Endodermal cell (in vitro differentiated cells): ENCODE measurements around the gene OR1L1. TPM values are rescaled to one million over a fixed set of nuclear protein-coding genes. Genes with fewer than 3 reads are reported as not detected.

Experiments used
- DNase-seq: peaks from one replicate; pipeline ENCODE4 v3.0.0-alpha.2; 2017
- H3K27ac ChIP-seq: 2 replicates; pipeline ENCODE4 v1.5.1; 2013; ENCODE audit warnings: mild to moderate bottlenecking, low read depth, low read length, moderate library complexity
- H3K27me3 ChIP-seq: 2 replicates; pipeline ENCODE4 v1.6.1; 2013; ENCODE audit warnings: mild to moderate bottlenecking, low read length, moderate library complexity; ENCODE audit not compliant: insufficient read depth, control insufficient read depth, poor library complexity, severe bottlenecking
- H3K36me3 ChIP-seq: 2 replicates; pipeline ENCODE4 v1.7.0; 2013; ENCODE audit warnings: mild to moderate bottlenecking, low read length, moderate library complexity; ENCODE audit not compliant: control insufficient read depth, insufficient read depth
- H3K4me1 ChIP-seq: one replicate; pipeline ENCODE4 v1.7.0; 2013; ENCODE audit warnings: low read length; ENCODE audit not compliant: control insufficient read depth, insufficient read depth
- H3K4me3 ChIP-seq: 2 replicates; pipeline ENCODE4 v1.5.1; 2013; ENCODE audit warnings: mild to moderate bottlenecking, low read length, moderate library complexity
- H3K9ac ChIP-seq: 2 replicates; pipeline ENCODE4 v1.6.1; 2013; ENCODE audit warnings: mild to moderate bottlenecking, low read length, moderate library complexity; ENCODE audit not compliant: poor library complexity, severe bottlenecking; ENCODE audit errors: extremely low read depth
- H3K9me3 ChIP-seq: 2 replicates; pipeline ENCODE4 v1.6.1; 2013; ENCODE audit warnings: mild to moderate bottlenecking, low read length, moderate library complexity; ENCODE audit not compliant: control insufficient read depth
- H3K27ac Mint-ChIP-seq: 2 replicates; pipeline ENCODE4 v1.8.0; 2020; ENCODE audit warnings: mixed read lengths
- H3K27me3 Mint-ChIP-seq: 2 replicates; pipeline ENCODE4 v1.8.0; 2021; ENCODE audit warnings: mild to moderate bottlenecking, mixed read lengths; ENCODE audit not compliant: insufficient read depth
- H3K36me3 Mint-ChIP-seq: 2 replicates; pipeline ENCODE4 v1.8.0; 2020; ENCODE audit warnings: low read depth, mixed read lengths
- H3K4me1 Mint-ChIP-seq: 2 replicates; pipeline ENCODE4 v1.8.0; 2020; ENCODE audit warnings: mixed read lengths
- H3K4me3 Mint-ChIP-seq: 2 replicates; pipeline ENCODE4 v1.8.0; 2020; ENCODE audit warnings: mild to moderate bottlenecking, moderate library complexity, mixed read lengths
- H3K9me3 Mint-ChIP-seq: 2 replicates; pipeline ENCODE4 v1.8.0; 2020; ENCODE audit warnings: mild to moderate bottlenecking, mixed read lengths
- WGBS, 2 experiments: methylation state at CpG; one replicate each; pipeline versions ENCODE4 v1.1.5 to v1.1.7; 2013; ENCODE audit warnings: missing lambda C conversion rate in 2 of 2, mixed read lengths in 1 of 2; ENCODE audit not compliant: insufficient coverage in 1 of 2, insufficient read length in 1 of 2; 5-methylcytosine and 5-hydroxymethylcytosine counted together
- total RNA-seq, 2 donors: library from RNA; stranded (reverse); fragmentation: NEBNext Ultra II Directional in 1 of 2; extraction: Animal tissue kit (Norgen Biotek cat#: 25700) in 1 of 2; gene quantifications; 2 replicates in 1 of 2; 3 replicates in 1 of 2; pipeline ENCODE4 v1.2.1, GENCODE V29; 2021
- TF ChIP-seq, protein P1 (sequence below): fragments of 200-600 bp; sonication (generic); conservative IDR thresholded peaks from 2 replicates; pipeline ENCODE4 v1.5.0; 2021; ENCODE audit warnings: antibody characterized with exemption, mild to moderate bottlenecking

The OR1L1 gene
- total RNA-seq, 2 donors from 2014 or later: not detected

DNA sequence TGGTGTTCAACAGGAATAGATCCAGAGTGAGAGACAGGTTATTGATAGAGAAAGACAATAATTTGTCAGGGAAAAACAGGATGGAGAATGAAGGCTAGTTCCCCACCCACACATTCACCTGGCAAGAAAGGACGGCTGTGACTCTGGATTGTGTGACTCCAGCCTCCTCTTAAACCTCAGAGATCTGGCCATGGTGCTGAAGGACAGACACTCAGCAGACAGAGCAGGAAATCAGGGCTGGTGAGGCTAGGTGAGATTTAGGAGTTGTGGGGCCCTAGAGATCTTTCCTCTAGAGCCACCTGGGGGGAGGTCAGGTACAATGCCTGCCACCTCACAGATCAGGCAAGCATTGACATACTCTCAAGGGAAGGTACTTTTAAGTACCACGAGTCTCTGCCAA, 19.3 kb upstream of the OR1L1 start:
- Mint-ChIP-seq H3K27ac (no peak overlapping the region), H3K36me3 (no peaks in the 10 kb centered on the region), H3K4me3 (no peak overlapping the region), H3K27me3 (no peaks in the 10 kb centered on the region), H3K4me1 (no peaks in the 10 kb centered on the region), H3K9me3 (peaks cover 79% of the 10 kb centered on the region)
- TF ChIP-seq, protein P1, sequence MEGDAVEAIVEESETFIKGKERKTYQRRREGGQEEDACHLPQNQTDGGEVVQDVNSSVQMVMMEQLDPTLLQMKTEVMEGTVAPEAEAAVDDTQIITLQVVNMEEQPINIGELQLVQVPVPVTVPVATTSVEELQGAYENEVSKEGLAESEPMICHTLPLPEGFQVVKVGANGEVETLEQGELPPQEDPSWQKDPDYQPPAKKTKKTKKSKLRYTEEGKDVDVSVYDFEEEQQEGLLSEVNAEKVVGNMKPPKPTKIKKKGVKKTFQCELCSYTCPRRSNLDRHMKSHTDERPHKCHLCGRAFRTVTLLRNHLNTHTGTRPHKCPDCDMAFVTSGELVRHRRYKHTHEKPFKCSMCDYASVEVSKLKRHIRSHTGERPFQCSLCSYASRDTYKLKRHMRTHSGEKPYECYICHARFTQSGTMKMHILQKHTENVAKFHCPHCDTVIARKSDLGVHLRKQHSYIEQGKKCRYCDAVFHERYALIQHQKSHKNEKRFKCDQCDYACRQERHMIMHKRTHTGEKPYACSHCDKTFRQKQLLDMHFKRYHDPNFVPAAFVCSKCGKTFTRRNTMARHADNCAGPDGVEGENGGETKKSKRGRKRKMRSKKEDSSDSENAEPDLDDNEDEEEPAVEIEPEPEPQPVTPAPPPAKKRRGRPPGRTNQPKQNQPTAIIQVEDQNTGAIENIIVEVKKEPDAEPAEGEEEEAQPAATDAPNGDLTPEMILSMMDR: no peak
- H3K27ac ChIP-seq: no peak overlapping the region
- peak; percentile 67 for DNase-seq
- WGBS, 2 experiments: 53% methylated on average over 2 of the region's 2 CpGs; no CpG with 5 or more reads in 1 of the 2 experiments
- no peaks in the 10 kb centered on the region for H3K4me1 ChIP-seq
- H3K4me3 ChIP-seq: no peak overlapping the region
- H3K9ac ChIP-seq: no peak overlapping the region
- H3K36me3 ChIP-seq: no peaks in the 10 kb centered on the region
- H3K27me3 ChIP-seq: no peaks in the 10 kb centered on the region
- peaks cover 62% of the 10 kb centered on the region for H3K9me3 ChIP-seq

DNA sequence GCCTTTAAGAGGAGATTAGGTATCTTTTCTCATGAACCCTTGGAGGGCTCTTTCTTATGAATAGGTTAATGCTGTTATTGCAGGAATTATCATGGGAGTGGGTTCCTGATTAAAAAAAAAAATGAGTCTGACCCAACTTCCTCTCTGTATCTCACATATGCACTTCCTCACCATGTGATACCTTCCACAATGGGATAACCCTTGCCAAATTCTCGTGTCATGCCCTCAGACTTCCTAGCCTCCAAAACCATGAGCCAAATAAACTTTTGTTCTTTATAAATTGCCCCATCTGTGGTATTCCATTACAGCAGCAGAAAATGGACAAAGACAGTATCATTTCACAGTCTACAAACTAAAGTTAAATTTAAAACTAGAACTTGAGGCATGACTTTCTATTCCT, 5.1 kb upstream of the OR1L1 start:
- Mint-ChIP-seq H3K9me3 (peaks cover 62% of the 10 kb centered on the region), H3K4me1 (no peaks in the 10 kb centered on the region)

DNA sequence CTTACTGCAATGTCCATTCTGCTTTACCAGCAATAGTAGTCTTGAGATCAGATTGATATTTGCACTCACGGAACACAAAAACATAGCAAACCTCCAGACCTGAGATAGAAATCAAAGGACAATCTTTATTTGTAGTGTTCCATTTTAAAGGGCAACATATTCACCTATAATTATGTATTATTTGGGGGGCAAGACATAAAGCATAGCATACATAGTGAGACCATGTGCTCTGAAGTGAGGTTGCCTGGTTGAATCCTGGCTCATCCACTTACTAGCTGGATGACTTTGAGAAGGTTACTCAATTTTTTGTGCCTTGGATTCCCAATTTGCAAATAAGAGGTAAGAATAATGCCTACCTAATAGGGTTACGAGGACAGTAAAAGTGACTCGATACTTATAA, 4.0 kb upstream of the OR1L1 start, which contains the start of gene OR1B1:
TSS of gene OR1B1 (minus strand) at position 101 of the 400 bp plus-strand sequence.
- peaks cover 71% of the 10 kb centered on the region for H3K9me3 Mint-ChIP-seq
- TF ChIP-seq, protein P1: no peak

More for the DNA sequence above, 5.1 kb upstream of the OR1L1 start:
- TF ChIP-seq, protein P1: no peak
- DNase-seq: no peak
- Histone ChIP-seq H3K27me3 (no peaks in the 10 kb centered on the region), H3K27ac (no peak overlapping the region), H3K4me3 (no peak overlapping the region), H3K9me3 (peaks cover 24% of the 10 kb centered on the region), H3K4me1 (no peaks in the 10 kb centered on the region), H3K9ac (no peak overlapping the region), H3K36me3 (no peaks in the 10 kb centered on the region)
- Mint-ChIP-seq H3K4me3 (no peak overlapping the region), H3K27ac (no peak overlapping the region), H3K36me3 (no peaks in the 10 kb centered on the region), H3K27me3 (no peaks in the 10 kb centered on the region)
- 48 to 50% methylated on average over 1 of the region's 1 CpG for WGBS, 2 experiments

More for the DNA sequence above, 4.0 kb upstream of the OR1L1 start, which contains the start of gene OR1B1:
- Histone ChIP-seq H3K9me3 (peaks cover 35% of the 10 kb centered on the region), H3K9ac (no peak within 1 kb of the TSS), H3K27ac (no peak within 1 kb of the TSS), H3K4me3 (no peak within 1 kb of the TSS), H3K36me3 (no peaks in the 10 kb centered on the region), H3K27me3 (no peaks in the 10 kb centered on the region), H3K4me1 (no peaks in the 10 kb centered on the region)
- H3K27ac Mint-ChIP-seq: no peak within 1 kb of the TSS
- DNase-seq: no peak
- H3K4me3 Mint-ChIP-seq: no peak within 1 kb of the TSS
- H3K36me3 Mint-ChIP-seq: no peaks in the 10 kb centered on the region
- no peaks in the 10 kb centered on the region for H3K27me3 Mint-ChIP-seq
- no peaks in the 10 kb centered on the region for H3K4me1 Mint-ChIP-seq
- WGBS, 2 experiments: 90 to 92% methylated on average over 2 to 3 of the region's 3 CpGs
